HG03103 (cell line): Measurements from ENCODE around the gene TUBA1B.
"Not testable (repeated sequence)": the region's sequence is repeated elsewhere in the genome, so short reads cannot be mapped to it uniquely, and the experiment has no call there.

ENCODE experiments used
- ATAC-seq: cut with Tn5 transposase; IDR thresholded peaks from one replicate; pipeline ENCODE4 v1.9.1; 2021; ENCODE audit warnings: low read depth; ENCODE audit not compliant: unreplicated experiment

Gene TUBA1B

DNA sequence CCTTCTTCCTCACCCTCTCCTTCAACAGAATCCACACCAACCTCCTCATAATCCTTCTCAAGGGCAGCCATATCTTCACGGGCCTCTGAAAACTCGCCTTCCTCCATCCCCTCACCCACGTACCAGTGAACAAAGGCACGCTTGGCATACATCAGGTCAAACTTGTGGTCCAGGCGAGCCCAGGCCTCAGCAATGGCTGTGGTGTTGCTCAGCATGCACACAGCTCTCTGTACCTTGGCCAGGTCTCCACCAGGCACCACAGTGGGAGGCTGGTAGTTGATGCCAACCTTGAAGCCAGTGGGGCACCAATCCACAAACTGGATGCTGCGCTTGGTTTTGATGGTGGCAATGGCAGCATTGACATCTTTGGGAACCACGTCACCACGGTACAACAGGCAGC lies 3.2 kb downstream of the TUBA1B start:
- ATAC-seq, result not testable (repeated sequence)

- ATAC-seq, result no peak
These were observed 4.1 kb downstream of the TUBA1B start for GRCh38 chr12:49126852-49127763.

DNA sequence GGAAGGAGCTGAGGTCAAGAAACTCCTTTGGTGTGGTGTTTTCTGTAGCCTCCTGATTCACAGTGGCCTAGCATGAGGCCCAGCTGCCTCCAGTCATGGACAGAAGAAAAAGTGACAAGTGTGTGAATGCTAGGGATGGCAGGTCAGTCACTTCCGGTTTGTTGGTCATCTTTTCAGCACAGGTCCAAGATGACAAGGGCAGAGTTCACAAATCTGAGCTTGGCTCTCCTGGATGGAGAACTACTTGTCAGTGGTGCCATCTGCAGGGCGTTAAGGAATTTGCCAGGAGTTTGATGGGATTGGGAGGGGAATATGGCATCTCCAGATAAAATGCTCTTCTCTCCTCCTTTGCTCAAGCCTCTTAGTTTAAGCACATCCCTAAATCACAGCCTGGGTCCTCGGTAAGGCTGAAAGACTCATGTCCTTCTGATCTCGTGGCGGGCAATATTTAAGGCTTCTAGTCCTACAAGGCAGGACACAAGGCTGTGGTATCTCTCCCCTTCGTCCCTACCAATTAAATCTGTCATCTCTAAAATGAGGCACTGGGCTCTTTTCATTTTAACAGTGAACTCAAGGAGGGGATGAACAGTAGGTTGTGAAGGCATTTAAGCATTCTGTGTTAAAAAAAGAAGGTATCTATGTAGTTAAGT lies 10.0 kb downstream of the TUBA1B start:
- ATAC-seq, result no peak

GRCh38 chr12:49111206-49111605 lies 20.0 kb downstream of the TUBA1B start:
- ATAC-seq, result no peak

DNA sequence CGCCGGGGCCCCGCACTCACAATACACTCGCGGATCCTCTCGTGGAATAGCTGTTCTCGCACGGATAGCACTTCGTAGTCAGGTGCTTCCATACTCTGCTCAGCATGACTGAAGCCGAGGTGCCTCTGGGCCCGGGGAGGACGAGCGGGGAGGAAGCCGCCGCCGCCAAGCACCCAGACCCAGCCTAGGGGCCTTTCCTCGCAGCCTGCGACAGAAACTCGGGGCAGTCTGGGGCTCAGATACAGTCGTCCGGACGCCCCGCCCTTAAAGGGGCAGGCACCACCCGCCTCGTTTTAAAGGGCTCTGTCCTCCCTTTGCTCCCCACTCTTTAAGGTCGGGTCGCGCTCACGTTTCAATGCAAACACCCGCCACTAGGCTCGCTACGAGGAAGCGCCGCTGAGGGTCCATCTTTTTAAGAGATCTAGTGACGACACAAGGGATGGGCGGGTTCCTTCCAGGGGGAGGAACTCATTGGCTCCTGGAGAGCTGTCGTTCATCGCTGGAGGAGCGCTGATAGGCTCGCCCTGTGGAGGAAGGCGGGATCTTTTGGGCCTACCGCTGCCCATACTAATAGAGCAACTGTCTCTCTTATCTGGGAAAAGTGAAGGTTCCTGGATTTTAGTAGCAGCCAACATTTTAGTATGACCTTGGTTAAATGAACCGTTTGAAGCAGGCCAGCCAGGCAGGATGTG lies 20.6 kb downstream of the TUBA1B start, which contains the start of gene LMBR1L:
LMBR1L (minus strand) TSS at position 384 of the 692 bp plus-strand sequence; CDS start at position 92, 292 bp downstream.
- ATAC-seq, result peak; percentile 99

GRCh38 chr12:49109641-49110463 lies 21.3 kb downstream of the TUBA1B start:
- no peak for ATAC-seq

DNA sequence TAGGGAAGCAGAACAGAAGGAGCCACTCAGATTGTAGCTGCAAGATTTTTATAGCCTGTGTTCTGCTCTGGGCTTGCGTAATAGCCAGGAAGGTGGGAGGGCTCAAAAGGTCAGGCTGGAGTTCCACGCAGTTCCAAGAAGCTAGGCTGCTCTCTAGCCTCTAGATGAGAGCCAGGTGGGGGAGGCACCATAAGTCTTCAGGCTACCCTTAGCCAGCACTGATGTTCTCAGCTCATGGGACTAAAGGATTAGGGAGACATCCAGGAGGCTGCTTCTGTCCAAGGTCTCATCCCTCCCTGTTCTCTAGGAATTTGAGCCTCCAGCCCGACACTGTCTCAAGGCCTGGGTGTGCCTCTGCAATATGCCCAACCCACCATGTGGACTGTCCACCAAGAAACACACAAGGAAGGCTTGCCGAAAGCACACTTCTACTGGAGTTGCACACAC lies 22.2 kb downstream of the TUBA1B start:
- no peak for ATAC-seq

GRCh38 chr12:49105504-49106084 lies 25.6 kb downstream of the TUBA1B start:
- no peak for ATAC-seq

DNA sequence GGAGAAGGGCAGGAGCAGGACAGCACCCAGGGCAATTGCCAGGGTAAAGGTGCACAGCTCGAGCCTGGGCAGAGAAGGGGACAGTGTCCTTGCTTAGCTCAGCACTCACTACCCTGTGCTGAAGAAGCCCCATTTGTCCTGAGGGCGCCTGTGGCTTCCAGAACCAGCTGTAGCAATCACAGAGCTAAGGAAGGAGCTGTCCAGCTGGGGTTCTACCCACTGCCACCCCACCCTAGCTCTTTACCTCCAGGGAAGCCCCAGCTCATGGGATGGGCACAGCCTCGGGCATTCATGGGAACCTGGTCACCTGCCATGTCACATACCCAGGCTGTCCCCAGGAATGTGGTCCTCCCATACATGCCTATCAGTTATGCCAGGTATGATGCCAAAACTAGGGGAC lies 26.4 kb downstream of the TUBA1B start:
- ATAC-seq, result no peak

- no peak for ATAC-seq
These were observed 30.8 kb downstream of the TUBA1B start for GRCh38 chr12:49100380-49100779.

DNA sequence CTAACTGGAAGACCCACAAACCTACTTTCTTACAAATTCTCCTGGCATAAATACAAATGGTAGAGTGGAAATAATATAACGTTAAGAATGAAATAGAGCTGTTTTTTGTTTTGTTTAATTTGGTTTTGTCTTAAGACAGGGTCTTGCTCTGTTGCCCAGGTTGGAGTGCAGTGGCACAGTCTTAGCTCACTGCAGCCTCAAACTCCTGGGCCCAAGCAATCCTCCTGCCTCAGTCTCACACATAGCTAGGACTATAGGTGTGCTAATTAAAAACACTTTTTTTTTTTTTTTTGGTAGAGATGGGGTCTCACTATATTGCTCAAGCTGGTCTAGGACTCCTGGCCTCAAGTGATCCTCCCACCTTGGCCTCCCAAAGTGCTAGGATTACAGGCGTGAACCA lies 32.5 kb downstream of the TUBA1B start:
- ATAC-seq, result no peak

GRCh38 chr12:49098035-49098451 lies 33.2 kb downstream of the TUBA1B start:
- ATAC-seq, result no peak

DNA sequence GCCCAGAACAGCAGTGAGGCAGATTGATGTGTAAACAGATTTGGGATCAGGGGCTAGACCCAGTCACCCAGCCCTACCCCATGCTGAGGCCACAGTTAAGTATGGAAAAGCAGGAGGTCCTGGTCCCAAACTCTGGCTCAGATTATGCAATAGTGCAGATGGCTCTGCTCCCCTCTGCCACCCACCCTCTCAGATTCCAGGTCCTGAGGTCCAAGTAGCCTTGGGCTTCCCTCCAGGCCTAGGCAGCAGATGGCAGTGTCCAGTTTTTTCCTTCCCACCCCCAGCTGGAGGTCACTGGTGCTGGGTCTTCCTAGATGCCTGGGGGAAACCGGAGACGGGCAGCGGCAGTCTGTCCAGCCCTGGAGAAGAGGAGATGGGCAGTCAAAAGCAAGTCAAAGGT lies 33.8 kb downstream of the TUBA1B start:
- ATAC-seq, result no peak

DNA sequence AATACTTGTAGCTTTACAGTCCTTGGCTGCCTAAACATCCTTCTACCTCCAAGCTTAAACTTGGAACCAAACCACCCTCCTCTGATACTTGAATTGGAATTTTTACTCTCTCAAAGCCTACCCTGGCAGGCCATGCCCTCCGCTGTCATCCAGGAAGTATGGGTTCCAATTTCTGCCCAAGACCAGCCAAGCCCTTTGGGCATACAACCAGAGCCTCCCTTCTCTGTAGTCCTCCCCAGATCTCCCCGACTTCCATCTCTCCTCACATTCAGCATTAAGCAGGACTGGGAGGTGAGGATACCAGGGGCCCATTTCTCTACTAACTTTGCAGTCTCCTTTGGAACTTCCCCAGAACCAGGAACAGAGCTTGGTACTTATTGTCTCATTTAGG lies 36.2 kb downstream of the TUBA1B start:
- no peak for ATAC-seq

DNA sequence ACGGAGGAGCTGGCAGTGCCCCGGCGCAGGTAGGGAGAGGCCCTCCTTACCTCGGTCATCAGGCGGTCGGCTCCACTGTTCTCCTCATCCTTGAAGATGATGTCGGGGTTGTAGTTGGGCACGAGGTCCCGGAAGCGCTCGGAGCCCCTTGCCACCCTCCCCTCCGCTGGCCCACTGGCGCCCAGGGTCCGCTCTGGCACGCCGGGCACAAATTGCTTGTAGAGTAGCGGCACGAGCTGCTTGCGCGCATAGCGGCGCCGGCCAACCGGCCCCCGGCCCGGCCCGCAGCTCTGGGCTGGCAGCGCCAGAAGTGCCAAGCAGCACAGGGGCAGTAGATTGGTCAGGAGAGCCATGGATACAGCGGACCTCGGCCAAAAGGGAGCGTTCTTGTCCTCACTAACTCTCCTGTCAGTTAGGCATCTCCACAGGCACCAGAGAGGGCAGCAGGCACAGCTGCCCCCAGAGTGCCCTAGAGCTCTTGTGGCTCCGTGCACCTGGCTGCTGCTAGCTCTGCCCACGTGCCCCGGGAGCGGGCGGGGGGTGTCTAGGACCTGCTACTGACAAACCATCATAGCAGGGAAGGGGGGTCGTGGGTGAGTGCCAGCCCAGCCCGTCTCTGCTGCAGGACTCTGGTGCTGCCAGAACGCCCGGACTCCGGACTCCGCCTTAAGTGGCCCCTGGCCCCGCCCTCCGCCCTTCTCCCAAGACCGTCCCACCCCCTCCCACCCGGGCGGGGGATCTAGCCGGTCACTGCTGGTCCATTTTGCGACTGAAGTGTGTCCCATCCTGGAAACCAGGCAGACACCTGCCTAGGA lies 36.8 kb downstream of the TUBA1B start, which contains the start of gene DHH:
DHH (minus strand) TSS at position 642 of the 815 bp plus-strand sequence; CDS start at position 353, 289 bp downstream.
- ATAC-seq, result no peak

DNA sequence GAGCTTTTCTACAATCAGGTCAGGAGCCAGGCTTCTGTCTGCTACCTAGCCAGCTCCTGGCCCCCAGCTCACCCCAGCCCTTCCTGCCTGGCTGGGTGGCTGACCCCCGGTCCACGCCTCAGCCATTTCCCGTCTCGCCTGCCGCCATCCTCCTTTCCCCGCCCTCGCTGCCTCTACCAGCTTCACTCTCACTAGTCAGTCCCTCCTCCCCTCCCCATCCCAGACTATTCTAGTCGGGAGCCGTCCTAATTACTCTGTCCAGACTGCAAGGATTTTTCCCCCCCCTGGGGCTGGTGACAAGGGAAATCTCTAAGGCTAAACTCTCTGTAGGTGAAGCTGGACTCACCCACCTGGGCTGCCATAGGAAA lies 37.4 kb downstream of the TUBA1B start:
- ATAC-seq, result no peak

GRCh38 chr12:49092816-49093406 lies 38.3 kb downstream of the TUBA1B start:
- ATAC-seq, result no peak

GRCh38 chr12:49092086-49092815 lies 38.9 kb downstream of the TUBA1B start:
- ATAC-seq, result no peak
